MCF 10A (cell line): Measurements from ENCODE around the gene ANKLE2. TPM values are rescaled to one million over a fixed set of nuclear protein-coding genes. Genes with fewer than 3 reads are reported as not detected.
"Not testable (repeated sequence)": the region's sequence is repeated elsewhere in the genome, so short reads cannot be mapped to it uniquely, and the experiment has no call there.

Experiments used
- BruUV-seq: library from RNA; stranded (reverse); fragments of 400-500 nt; replicated peaks from 2 replicates; lab custom pipeline; 2021; lab: Mats Ljungman, UMichigan
- CTCF ChIA-PET: fragments of 300-600 bp; sonication (Branson Sonifier 250); formaldehyde crosslinking; extraction: SDS; loops from one replicate; lab custom pipeline; 2021; ENCODE audit warnings: antibody characterized with exemption, inconsistent platforms; lab: Yijun Ruan, JAX
- POLR2A ChIA-PET: fragments of 300-600, 350-650 bp; sonication (Branson Sonifier 250); formaldehyde crosslinking; extraction: SDS; loops from one replicate; lab custom pipeline; 2020; ENCODE audit warnings: antibody characterized with exemption, inconsistent platforms; lab: Yijun Ruan, JAX
- DNase-seq: peaks from one replicate; pipeline ENCODE4 v3.0.0-alpha.2; 2018; ENCODE audit not compliant: unreplicated experiment
- H3K27ac Mint-ChIP-seq: one replicate; pipeline ENCODE4 v1.8.0; 2022; ENCODE audit warnings: mild to moderate bottlenecking, low read depth, mixed read lengths; ENCODE audit not compliant: unreplicated experiment
- H3K27me3 Mint-ChIP-seq: one replicate; pipeline ENCODE4 v1.8.0; 2022; ENCODE audit warnings: mixed read lengths; ENCODE audit not compliant: insufficient read depth, unreplicated experiment
- H3K36me3 Mint-ChIP-seq: one replicate; pipeline ENCODE4 v1.8.0; 2022; ENCODE audit warnings: mild to moderate bottlenecking, moderate library complexity, mixed read lengths; ENCODE audit not compliant: insufficient read depth, unreplicated experiment
- H3K4me1 Mint-ChIP-seq: one replicate; pipeline ENCODE4 v1.8.0; 2022; ENCODE audit warnings: mixed read lengths; ENCODE audit not compliant: insufficient read depth, unreplicated experiment
- H3K4me3 Mint-ChIP-seq: one replicate; pipeline ENCODE4 v1.8.0; 2022; ENCODE audit warnings: mild to moderate bottlenecking, moderate library complexity, mixed read lengths; ENCODE audit not compliant: unreplicated experiment
- H3K9me3 Mint-ChIP-seq: one replicate; pipeline ENCODE4 v1.8.0; 2022; ENCODE audit warnings: mixed read lengths; ENCODE audit not compliant: unreplicated experiment
- CTCF ChIP-seq: fragments of 200-600 bp; IDR thresholded peaks from one replicate; pipeline ENCODE4 v1.8.0; 2022; ENCODE audit warnings: antibody characterized with exemption, mild to moderate bottlenecking; ENCODE audit not compliant: unreplicated experiment
- intact Hi-C: fragments of 100-400 bp; cut with micrococcal nuclease; formaldehyde crosslinking; loops from 2 replicates; pipeline ENCODE4 v1.14.1; 2022
- total RNA-seq: library from RNA; stranded (reverse); gene quantifications from 2 replicates; pipeline ENCODE4 v1.2.3, GENCODE V29; 2022

Gene ANKLE2
- total RNA-seq, 1 experiment from 2014 or later = 142 TPM

- DNase-seq = no peak
- no TSS peak for BruUV-seq
- no peak for TF ChIP-seq CTCF
- intact Hi-C loops = no loop called here
- Mint-ChIP-seq H3K27ac (no peak overlapping the region), H3K4me1 (no peaks in the 10 kb centered on the region), H3K27me3 (no peaks in the 10 kb centered on the region), H3K9me3 (no peaks in the 10 kb centered on the region), H3K36me3 (peaks cover 90% of the 10 kb centered on the region), H3K4me3 (no peak overlapping the region)
- POLR2A ChIA-PET = interaction anchor here (0.7 kb wide), 1 partner anchor 45 kb away, joined by 5 read pairs; no protein-coding TSS in a partner anchor
- CTCF ChIA-PET = no interaction called here
These were observed 16.0 kb upstream of the ANKLE2 start for GRCh38 chr12:132777614-132778013.

- Mint-ChIP-seq H3K27ac (no peak overlapping the region), H3K36me3 (peaks cover 90% of the 10 kb centered on the region), H3K9me3 (no peaks in the 10 kb centered on the region), H3K4me3 (no peak overlapping the region), H3K4me1 (no peaks in the 10 kb centered on the region), H3K27me3 (no peaks in the 10 kb centered on the region)
- DNase-seq = no peak
- BruUV-seq = no TSS peak
- POLR2A ChIA-PET = interaction anchor here (0.7 kb wide), 1 partner anchor 45 kb away, joined by 5 read pairs; no protein-coding TSS in a partner anchor
- no peak for TF ChIP-seq CTCF
- CTCF ChIA-PET = interaction anchor here (0.5 to 0.6 kb wide), 2 partner anchors 31 to 492 kb away, joined by 3 read pairs; no protein-coding TSS in a partner anchor
- intact Hi-C loops = no loop called here
These were observed 15.4 kb upstream of the ANKLE2 start for GRCh38 chr12:132776816-132777568.

GRCh38 chr12:132776230-132776625 is 14.6 kb upstream of the ANKLE2 start:
- DNase-seq, intact Hi-C loops, H3K9me3 Mint-ChIP-seq, H3K4me3 Mint-ChIP-seq, H3K27me3 Mint-ChIP-seq, H3K27ac Mint-ChIP-seq, BruUV-seq, H3K4me1 Mint-ChIP-seq, POLR2A ChIA-PET: not testable (repeated sequence)
- peaks cover 93% of the 10 kb centered on the region for H3K36me3 Mint-ChIP-seq
- CTCF ChIA-PET = interaction anchor here (0.6 kb wide), 1 partner anchor 491 kb away, joined by 3 read pairs; no protein-coding TSS in a partner anchor

GRCh38 chr12:132775502-132776229 is 14.0 kb upstream of the ANKLE2 start:
- H3K27me3 Mint-ChIP-seq = no peaks in the 10 kb centered on the region
- H3K36me3 Mint-ChIP-seq = peaks cover 91% of the 10 kb centered on the region
- H3K4me1 Mint-ChIP-seq = no peaks in the 10 kb centered on the region
- no peak for DNase-seq
- H3K27ac Mint-ChIP-seq = no peak overlapping the region
- no peaks in the 10 kb centered on the region for H3K9me3 Mint-ChIP-seq
- no TSS peak for BruUV-seq
- CTCF ChIA-PET = no interaction called here
- H3K4me3 Mint-ChIP-seq = no peak overlapping the region
- intact Hi-C loops = no loop called here
- POLR2A ChIA-PET = no interaction called here
- no peak for TF ChIP-seq CTCF
